H9 (cell line): ENCODE measurements around the gene DPH5. TPM values are rescaled to one million over a fixed set of nuclear protein-coding genes. Genes with fewer than 3 reads are reported as not detected.

ENCODE experiments used
- DNase-seq: peaks from one replicate; pipeline ENCODE4 v3.0.0-alpha.2; 2017
- H2AFZ ChIP-seq: one replicate; pipeline ENCODE4 v1.6.1; 2013; ENCODE audit warnings: mild to moderate bottlenecking, low read length, control low read depth, moderate library complexity
- H2AK5ac ChIP-seq: 2 replicates; pipeline ENCODE4 v1.6.1; 2013; ENCODE audit warnings: low read length, control low read depth, mixed read lengths; ENCODE audit not compliant: insufficient read length
- H2BK120ac ChIP-seq: one replicate; pipeline ENCODE4 v1.6.1; 2013; ENCODE audit warnings: low read depth, mild to moderate bottlenecking, low read length, control low read depth, inconsistent platforms; ENCODE audit not compliant: poor library complexity, severe bottlenecking
- H2BK12ac ChIP-seq: 2 replicates; pipeline ENCODE4 v1.6.1; 2013; ENCODE audit warnings: low read length, control low read depth, mixed read lengths, low read depth; ENCODE audit not compliant: insufficient read length
- H2BK15ac ChIP-seq: 2 replicates; pipeline ENCODE4 v1.6.1; 2013; ENCODE audit warnings: low read depth, low read length, control low read depth
- H2BK20ac ChIP-seq: one replicate; pipeline ENCODE4 v1.6.1; 2013; ENCODE audit warnings: low read depth, mild to moderate bottlenecking, low read length, control low read depth, inconsistent platforms; ENCODE audit not compliant: poor library complexity, severe bottlenecking
- H2BK5ac ChIP-seq: 2 replicates; pipeline ENCODE4 v1.6.1; 2013; ENCODE audit warnings: low read length, control low read depth, mixed read lengths; ENCODE audit not compliant: insufficient read length
- H3K14ac ChIP-seq: 2 replicates; pipeline ENCODE4 v1.6.1; 2013; ENCODE audit warnings: low read length, control low read depth; ENCODE audit not compliant: insufficient read depth
- H3K18ac ChIP-seq: 2 replicates; pipeline ENCODE4 v1.6.1; 2013; ENCODE audit warnings: low read depth, mild to moderate bottlenecking, mixed read lengths, low read length, control low read depth; ENCODE audit not compliant: insufficient read length
- H3K23ac ChIP-seq: 2 replicates; pipeline ENCODE4 v1.6.1; 2013; ENCODE audit warnings: low read length, control low read depth, mixed read lengths, low read depth; ENCODE audit not compliant: insufficient read length
- H3K23me2 ChIP-seq: 2 replicates; pipeline ENCODE4 v1.6.1; 2013; ENCODE audit warnings: low read depth, mild to moderate bottlenecking, mixed read lengths, low read length, control low read depth; ENCODE audit not compliant: insufficient read length, poor library complexity, severe bottlenecking
- H3K27ac ChIP-seq: 2 replicates; pipeline ENCODE4 v1.5.1; 2013; ENCODE audit warnings: low read length, control low read depth, mixed read lengths, low read depth; ENCODE audit not compliant: insufficient read length
- H3K27me3 ChIP-seq: 2 replicates; pipeline ENCODE4 v1.6.1; 2013; ENCODE audit warnings: low read length, control low read depth, inconsistent platforms; ENCODE audit not compliant: insufficient read depth
- H3K4ac ChIP-seq: 2 replicates; pipeline ENCODE4 v1.6.1; 2013; ENCODE audit warnings: low read depth, mild to moderate bottlenecking, control low read depth, inconsistent platforms, low read length, moderate library complexity
- H3K4me1 ChIP-seq: 2 replicates; pipeline ENCODE4 v1.6.1; 2013; ENCODE audit warnings: low read length, control low read depth, inconsistent platforms; ENCODE audit not compliant: insufficient read depth
- H3K4me2 ChIP-seq: 2 replicates; pipeline ENCODE4 v1.6.1; 2013; ENCODE audit warnings: low read length, control low read depth, mixed read lengths; ENCODE audit not compliant: insufficient read length, insufficient read depth
- H3K56ac ChIP-seq: 2 replicates; pipeline ENCODE4 v1.6.1; 2013; ENCODE audit warnings: low read depth, mild to moderate bottlenecking, mixed read lengths, low read length, control low read depth; ENCODE audit not compliant: insufficient read length
- H3K79me1 ChIP-seq: 2 replicates; pipeline ENCODE4 v1.6.1; 2013; ENCODE audit warnings: low read depth, mild to moderate bottlenecking, moderate library complexity, low read length, control low read depth, inconsistent platforms; ENCODE audit not compliant: insufficient read depth, poor library complexity, severe bottlenecking
- H3K79me2 ChIP-seq: 2 replicates; pipeline ENCODE4 v1.6.1; 2013; ENCODE audit warnings: low read length, control low read depth, inconsistent platforms; ENCODE audit not compliant: insufficient read depth
- H3K9ac ChIP-seq: 2 replicates; pipeline ENCODE4 v1.6.1; 2013; ENCODE audit warnings: low read length, control low read depth, mixed read lengths; ENCODE audit not compliant: insufficient read length; ENCODE audit errors: extremely low read depth
- H3K9me3 ChIP-seq: one replicate; pipeline ENCODE4 v1.6.1; 2013; ENCODE audit warnings: low read depth, low read length, inconsistent platforms; ENCODE audit not compliant: control insufficient read depth
- H3T11ph ChIP-seq: one replicate; pipeline ENCODE4 v1.6.1; 2013; ENCODE audit warnings: mild to moderate bottlenecking, low read length, control low read depth, inconsistent platforms
- H4K20me1 ChIP-seq: one replicate; pipeline ENCODE4 v1.6.1; 2013; ENCODE audit not compliant: control insufficient read depth, insufficient read length, insufficient read depth
- H4K5ac ChIP-seq: 2 replicates; pipeline ENCODE4 v1.6.1; 2013; ENCODE audit warnings: low read depth, mild to moderate bottlenecking, mixed read lengths, low read length, control low read depth; ENCODE audit not compliant: insufficient read length
- H4K8ac ChIP-seq: replicated peaks from 2 replicates; pipeline ENCODE4 v1.6.1; 2013; ENCODE audit warnings: low read length, control low read depth, mixed read lengths, low read depth; ENCODE audit not compliant: insufficient read length
- H4K91ac ChIP-seq: 2 replicates; pipeline ENCODE4 v1.6.1; 2013; ENCODE audit warnings: low read depth, mild to moderate bottlenecking, moderate library complexity, mixed read lengths, low read length, control low read depth; ENCODE audit not compliant: insufficient read length
- H3K27ac Mint-ChIP-seq, 3 experiments: 2 replicates in 2 of 3; 3 replicates in 1 of 3; pipeline ENCODE4 v1.8.0; 2020 to 2021; ENCODE audit warnings: mixed read lengths in 3 of 3, mild to moderate bottlenecking in 1 of 3, moderate library complexity in 1 of 3
- H3K27me3 Mint-ChIP-seq: 2 replicates; pipeline ENCODE4 v1.8.0; 2021; ENCODE audit warnings: low read depth, mild to moderate bottlenecking, moderate library complexity, mixed read lengths
- H3K36me3 Mint-ChIP-seq, 3 experiments: 2 replicates in 2 of 3; 3 replicates in 1 of 3; pipeline ENCODE4 v1.8.0; 2020 to 2021; ENCODE audit warnings: low read depth in 3 of 3, mixed read lengths in 3 of 3; ENCODE audit not compliant: insufficient read depth in 1 of 3
- H3K4me1 Mint-ChIP-seq, 2 experiments: 2 replicates each; pipeline ENCODE4 v1.8.0; 2020; ENCODE audit warnings: mixed read lengths in 2 of 2
- H3K4me3 Mint-ChIP-seq, 2 experiments: 2 replicates in 1 of 2; 3 replicates in 1 of 2; pipeline ENCODE4 v1.8.0; 2020 to 2021; ENCODE audit warnings: mild to moderate bottlenecking in 2 of 2, mixed read lengths in 2 of 2, moderate library complexity in 1 of 2
- H3K9me3 Mint-ChIP-seq, 2 experiments: 2 replicates in 1 of 2; 3 replicates in 1 of 2; pipeline ENCODE4 v1.8.0; 2020; ENCODE audit warnings: mild to moderate bottlenecking in 2 of 2, mixed read lengths in 2 of 2, moderate library complexity in 1 of 2
- CTCF ChIP-seq: fragments of 200-600 bp; sonication (generic); conservative IDR thresholded peaks from 3 replicates; pipeline ENCODE4 v1.8.0; 2021; ENCODE audit warnings: antibody characterized with exemption, mild to moderate bottlenecking
- total RNA-seq: library from RNA; stranded (reverse); gene quantifications from 2 replicates; pipeline ENCODE4 v1.2.1, GENCODE V29; 2021

DPH5 gene
- total RNA-seq, 1 experiment from 2014 or later, result 49.4 TPM

GRCh38 chr1:101044749-101045148, 19.2 kb upstream of the DPH5 start:
- H3K79me1 ChIP-seq, result no peaks in the 10 kb centered on the region
- peaks cover 16 to 18% (median 18%) of the 10 kb centered on the region in 3 experiments for H3K36me3 Mint-ChIP-seq
- H2BK15ac ChIP-seq, result no peak overlapping the region
- no peak overlapping the region for H3T11ph ChIP-seq
- no peak overlapping the region for H3K9ac ChIP-seq
- H3K23ac ChIP-seq, result no peak overlapping the region
- H3K4me1 ChIP-seq, result no peaks in the 10 kb centered on the region
- no peak overlapping the region for H2BK20ac ChIP-seq
- peaks cover 15% of the 10 kb centered on the region for H3K9me3 ChIP-seq
- no peak overlapping the region for H3K4me3 Mint-ChIP-seq
- no peak overlapping the region for H2BK12ac ChIP-seq
- no peak for TF ChIP-seq CTCF
- H4K20me1 ChIP-seq, result no peaks in the 10 kb centered on the region
- H3K27me3 ChIP-seq, result no peaks in the 10 kb centered on the region
- H3K23me2 ChIP-seq, result no peaks in the 10 kb centered on the region
- H3K4me1 Mint-ChIP-seq, result no peaks in the 10 kb centered on the region
- no peak overlapping the region for H2AK5ac ChIP-seq
- H2BK5ac ChIP-seq, result no peak overlapping the region
- no peak for DNase-seq
- no peak overlapping the region for H4K8ac ChIP-seq
- H4K91ac ChIP-seq, result no peak overlapping the region
- H3K56ac ChIP-seq, result no peak overlapping the region
- H2BK120ac ChIP-seq, result no peak overlapping the region
- H3K9me3 Mint-ChIP-seq, result peaks cover 16% of the 10 kb centered on the region in 2 experiments
- no peak overlapping the region for H3K27ac Mint-ChIP-seq
- no peak overlapping the region for H3K4me2 ChIP-seq
- no peaks in the 10 kb centered on the region for H3K79me2 ChIP-seq
- H4K5ac ChIP-seq, result no peak overlapping the region
- H3K4ac ChIP-seq, result no peak overlapping the region
- H3K27me3 Mint-ChIP-seq, result no peaks in the 10 kb centered on the region; the same call in 1 of the 2 replicates
- no peak overlapping the region for H3K18ac ChIP-seq
- H3K27ac ChIP-seq, result no peak overlapping the region
- no peak overlapping the region for H2AFZ ChIP-seq
- H3K14ac ChIP-seq, result no peak overlapping the region
